Measurements from ENCODE around the gene RGS12. TPM values are rescaled to one million over a fixed set of nuclear protein-coding genes. Genes with fewer than 3 reads are reported as not detected.

RGS12 gene
- total RNA-seq, 4 donors from 2014 or later: 9.1 to 22.6 (median 21.1) TPM

- Histone ChIP-seq H3K9me3 (no peaks in the 10 kb centered on the region), H3K27ac (no peak overlapping the region), H3K4me3 (no peak overlapping the region), H3K4me1 (no peaks in the 10 kb centered on the region), H3K36me3 (peaks cover 0 to 19% of the 10 kb centered on the region in 2 donors), H3K27me3 (no peaks in the 10 kb centered on the region)
- no peak for DNase-seq
- no peak for ATAC-seq
- in situ Hi-C loops (cut with MboI; ENCODE audit: low sequenced_read_pairs in 4 of 4) (no loop called here), intact Hi-C loops (cut with DNase I; ENCODE audit: low total_unique reads) (loop anchor here (10.0 kb wide), 1 partner anchor 50 kb away; no protein-coding TSS in a partner anchor)
- TF ChIP-seq CTCF (IDR thresholded peaks at IDR 0.05 in 4 of 5, conservative IDR thresholded peaks at IDR 0.05 in 1 of 5): no peak
These were observed 48.1 kb upstream of the RGS12 start for GRCh38 chr4:3244747-3245146.

GRCh38 chr4:3245676-3246075 lies 47.1 kb upstream of the RGS12 start:
- ATAC-seq: no peak
- DNase-seq: no peak
- in situ Hi-C loops (cut with MboI; ENCODE audit: low sequenced_read_pairs in 4 of 4): no loop called here
- TF ChIP-seq CTCF (IDR thresholded peaks at IDR 0.05 in 4 of 5, conservative IDR thresholded peaks at IDR 0.05 in 1 of 5) (no peak), POLR2A (IDR thresholded peaks at IDR 0.05) (no peak)
- Histone ChIP-seq H3K36me3 (peaks cover 0 to 10% of the 10 kb centered on the region in 2 donors), H3K27ac (no peak overlapping the region), H3K4me1 (no peaks in the 10 kb centered on the region), H3K4me3 (no peak overlapping the region), H3K9me3 (no peaks in the 10 kb centered on the region), H3K27me3 (no peaks in the 10 kb centered on the region)
- intact Hi-C loops (cut with DNase I; ENCODE audit: low total_unique reads): loop anchor here (10.0 kb wide), 1 partner anchor 51 kb away; no protein-coding TSS in a partner anchor

- H3K36me3 ChIP-seq: no peaks in the 10 kb centered on the region
- no peaks in the 10 kb centered on the region for H3K4me1 ChIP-seq
- no peak for DNase-seq
- intact Hi-C loops (cut with DNase I; ENCODE audit: low total_unique reads) (loop anchor here (10.0 kb wide), 1 partner anchor 52 kb away; no protein-coding TSS in a partner anchor), in situ Hi-C loops (cut with MboI; ENCODE audit: low sequenced_read_pairs in 4 of 4) (no loop called here)
- H3K9me3 ChIP-seq: no peaks in the 10 kb centered on the region
- TF ChIP-seq CTCF (IDR thresholded peaks at IDR 0.05 in 4 of 5, conservative IDR thresholded peaks at IDR 0.05 in 1 of 5) (peak in 1 of 5 experiments; percentile 32), POLR2A (IDR thresholded peaks at IDR 0.05) (no peak)
- H3K4me3 ChIP-seq: no peak overlapping the region
- ATAC-seq: peak in 1 of 2 donors; percentile 18
- H3K27ac ChIP-seq: no peak overlapping the region
- no peaks in the 10 kb centered on the region for H3K27me3 ChIP-seq
These were observed 46.1 kb upstream of the RGS12 start for GRCh38 chr4:3246458-3247398.

- Histone ChIP-seq H3K27me3 (no peaks in the 10 kb centered on the region), H3K4me1 (no peaks in the 10 kb centered on the region), H3K27ac (no peak overlapping the region), H3K9me3 (no peaks in the 10 kb centered on the region), H3K36me3 (no peaks in the 10 kb centered on the region), H3K4me3 (no peak overlapping the region)
- intact Hi-C loops (cut with DNase I; ENCODE audit: low total_unique reads): loop anchor here (10.0 kb wide), 1 partner anchor 53 kb away; no protein-coding TSS in a partner anchor
- DNase-seq (no peak), ATAC-seq (no peak)
- TF ChIP-seq CTCF (IDR thresholded peaks at IDR 0.05 in 4 of 5, conservative IDR thresholded peaks at IDR 0.05 in 1 of 5): no peak
- no peak for TF ChIP-seq POLR2A (IDR thresholded peaks at IDR 0.05)
- in situ Hi-C loops (cut with MboI; ENCODE audit: low sequenced_read_pairs in 4 of 4): no loop called here
These were observed 45.2 kb upstream of the RGS12 start for GRCh38 chr4:3247399-3248177.

Data from gastrocnemius medialis (tissue), 4 donors.